Endothelial cell of umbilical vein (primary cell): ENCODE data around the gene HID1. TPM values are rescaled to one million over a fixed set of nuclear protein-coding genes. Genes with fewer than 3 reads are reported as not detected.
"Not testable (repeated sequence)": the region's sequence is repeated elsewhere in the genome, so short reads cannot be mapped to it uniquely, and the experiment has no call there.

Experiments used
- BruUV-seq: library from RNA; stranded (reverse); fragments of 400-500 nt; replicated peaks from 2 replicates; lab custom pipeline; 2021; lab: Mats Ljungman, UMichigan
- CTCF ChIA-PET: fragments of 300-600, 350-600 bp; sonication (Branson Sonifier 250); formaldehyde crosslinking; loops from one replicate; lab custom pipeline; 2021; ENCODE audit warnings: antibody characterized with exemption, inconsistent platforms; lab: Charles Lee
- POLR2A ChIA-PET: fragments of 300-600, 350-600 bp; sonication (Branson Sonifier 250); formaldehyde crosslinking; loops from one replicate; lab custom pipeline; 2021; ENCODE audit warnings: antibody characterized with exemption, inconsistent platforms; lab: Charles Lee
- DNase-seq: peaks from one replicate; pipeline ENCODE4 v3.0.0-alpha.2; 2011; ENCODE audit warnings: low read depth, low spot score
- FAIRE-seq: peaks from 2 replicates; lab custom pipeline; 2011; peaks lifted over from hg19 to GRCh38; lab: Jason Lieb, UNC
- H2AFZ ChIP-seq: 2 replicates; pipeline ENCODE4 v1.6.0; 2012; ENCODE audit warnings: low read depth, low read length, control low read depth, inconsistent platforms
- H3K27ac ChIP-seq: 2 replicates; pipeline ENCODE4 v1.5.1; 2011; ENCODE audit warnings: low read depth, mild to moderate bottlenecking, control low read depth, low read length, moderate library complexity; ENCODE audit not compliant: insufficient read depth
- H3K27me3 ChIP-seq, 2 experiments: 2 replicates each; pipeline versions ENCODE4 v1.6.0 to v1.6.1; 2011; ENCODE audit warnings: low read length in 2 of 2, mixed read lengths in 1 of 2; ENCODE audit not compliant: control insufficient read depth in 2 of 2, insufficient read depth in 2 of 2
- H3K36me3 ChIP-seq, 2 experiments: 2 replicates in 1 of 2; 3 replicates in 1 of 2; pipeline ENCODE4 v1.5.1; 2011; ENCODE audit warnings: low read length in 2 of 2, mild to moderate bottlenecking in 1 of 2, moderate library complexity in 1 of 2; ENCODE audit not compliant: control insufficient read depth in 2 of 2, insufficient read depth in 2 of 2; ENCODE audit errors: extremely low read depth in 1 of 2
- H3K4me1 ChIP-seq: 3 replicates; pipeline ENCODE4 v1.5.1; 2011; ENCODE audit warnings: mild to moderate bottlenecking, low read length; ENCODE audit not compliant: control insufficient read depth, insufficient read depth; ENCODE audit errors: extremely low read depth
- H3K4me2 ChIP-seq: 2 replicates; pipeline ENCODE4 v1.6.1; 2011; ENCODE audit warnings: low read length, control low read depth, mixed read lengths; ENCODE audit not compliant: insufficient read depth
- H3K4me3 ChIP-seq, 3 experiments: fragments of 200-600 bp in 1 of 3; sonication (generic), shearing (Covaris generic) in 1 of 3; replicated peaks in 1 of 3; 2 replicates each; pipeline ENCODE4 v1.5.1; 2011 to 2016; ENCODE audit warnings: control low read depth in 3 of 3, low read length in 3 of 3, mild to moderate bottlenecking in 2 of 3, inconsistent platforms in 1 of 3, low read depth in 1 of 3, moderate library complexity in 1 of 3; ENCODE audit not compliant: insufficient read depth in 1 of 3
- H3K79me2 ChIP-seq: 2 replicates; pipeline ENCODE4 v1.6.0; 2012; ENCODE audit warnings: low read length, inconsistent platforms; ENCODE audit not compliant: control insufficient read depth, insufficient read depth
- H3K9ac ChIP-seq: replicated peaks from 2 replicates; pipeline ENCODE3; 2011; ENCODE audit warnings: low read length, control low read depth; ENCODE audit not compliant: insufficient read depth; ENCODE audit errors: extremely low read depth
- H3K9me1 ChIP-seq: replicated peaks from 3 replicates; pipeline ENCODE4 v1.6.0; 2011; ENCODE audit warnings: mild to moderate bottlenecking, low read length; ENCODE audit not compliant: control insufficient read depth, insufficient read depth; ENCODE audit errors: extremely low read depth
- H3K9me3 ChIP-seq: replicated peaks from 2 replicates; pipeline ENCODE4 v1.5.1; 2012; ENCODE audit warnings: low read length, inconsistent platforms; ENCODE audit not compliant: control insufficient read depth, insufficient read depth
- H4K20me1 ChIP-seq: replicated peaks from 2 replicates; pipeline ENCODE3; 2011; ENCODE audit warnings: mild to moderate bottlenecking, low read length; ENCODE audit not compliant: control insufficient read depth, insufficient read depth; ENCODE audit errors: extremely low read depth
- MYC ChIP-seq: IDR thresholded peaks from one replicate; pipeline ENCODE4 v1.6.1; 2011; ENCODE audit warnings: mild to moderate bottlenecking, low read depth, low read length
- dilution Hi-C: fragments of 300-500 bp; cut with MboI; formaldehyde crosslinking; loops from one replicate; pipeline ENCODE4 v1.15.0; 2019; ENCODE audit warnings: low sequenced_read_pairs; ENCODE audit not compliant: extremely low pct_ligation_motif_present
- intact Hi-C: fragments of 100-400 bp; cut with micrococcal nuclease; formaldehyde crosslinking; loops from one replicate; pipeline ENCODE4 v1.10.0; 2022
- polyA plus RNA-seq, 4 experiments: library from polyadenylated mRNA; depleted of rRNA in 3 of 4; stranded (reverse) in 3 of 4; unstranded in 1 of 4; fragments of >200 nt; gene quantifications; 2 replicates each; pipeline versions ENCODE4 v1.2.1 to v1.2.3, GENCODE V29; 2011 to 2012; ENCODE audit warnings: missing spikeins in 1 of 4
- total RNA-seq: library from RNA; stranded (reverse); gene quantifications from 2 replicates; pipeline ENCODE4 v1.2.3, GENCODE V29; 2021
- TF ChIP-seq, protein P1 (sequence below): IDR thresholded peaks from 2 replicates; pipeline ENCODE4 v1.6.1; 2011; ENCODE audit not compliant: insufficient read depth, insufficient read length
- TF ChIP-seq, protein P2 (sequence below), 2 donors: IDR thresholded peaks; 1 replicate in 1 of 2; 2 replicates in 1 of 2; pipeline ENCODE4 v1.5.1; 2011; ENCODE audit warnings: low read length in 2 of 2, mild to moderate bottlenecking in 2 of 2, moderate library complexity in 2 of 2, control low read depth in 1 of 2, inconsistent platforms in 1 of 2, low read depth in 1 of 2; ENCODE audit not compliant: insufficient read depth in 1 of 2; ENCODE audit errors: extremely low read depth in 1 of 2

HID1 gene
- total and polyA plus RNA-seq, 2 donors (not counting 3 experiments of a cell fraction or from before 2014, with no cell fraction given): 41.4 to 53.3 TPM

DNA sequence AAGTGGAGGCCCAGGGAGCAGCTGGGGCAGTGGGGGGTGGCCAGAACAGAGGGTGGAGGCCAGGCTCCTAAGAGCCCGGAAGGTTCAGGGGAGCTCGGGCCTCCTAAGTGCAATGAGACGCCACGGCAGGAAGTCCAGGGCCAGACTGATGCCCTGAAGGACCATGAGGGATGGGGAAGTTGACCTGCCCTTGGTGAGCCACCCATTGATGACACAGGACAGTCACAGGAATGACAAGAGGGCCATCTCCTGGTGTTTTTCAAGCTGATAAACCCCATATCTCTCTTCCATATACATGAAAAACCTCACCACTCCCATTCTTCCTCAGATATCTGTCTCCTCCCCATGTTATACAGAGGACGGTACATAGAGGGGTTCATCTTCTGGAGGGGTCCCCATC, 34.1 kb upstream of the HID1 start:
- intact Hi-C loops (no loop called here), dilution Hi-C loops (no loop called here)
- no peak for DNase-seq
- H3K4me2 ChIP-seq: no peak overlapping the region
- no peaks in the 10 kb centered on the region for H3K79me2 ChIP-seq
- no peak overlapping the region for H3K9ac ChIP-seq
- FAIRE-seq: no peak
- POLR2A ChIA-PET: no interaction called here
- BruUV-seq: no TSS peak
- H3K27ac ChIP-seq: no peak overlapping the region
- H3K9me3 ChIP-seq: no peaks in the 10 kb centered on the region
- H3K9me1 ChIP-seq: no peaks in the 10 kb centered on the region
- H2AFZ ChIP-seq: no peak overlapping the region
- no peak overlapping the region for H3K4me3 ChIP-seq
- H4K20me1 ChIP-seq: no peaks in the 10 kb centered on the region
- H3K36me3 ChIP-seq: peaks cover 0 to 31% of the 10 kb centered on the region in 2 experiments
- TF ChIP-seq MYC: no peak
- TF ChIP-seq, protein P1, sequence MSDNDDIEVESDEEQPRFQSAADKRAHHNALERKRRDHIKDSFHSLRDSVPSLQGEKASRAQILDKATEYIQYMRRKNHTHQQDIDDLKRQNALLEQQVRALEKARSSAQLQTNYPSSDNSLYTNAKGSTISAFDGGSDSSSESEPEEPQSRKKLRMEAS: no peak
- TF ChIP-seq, protein P2, sequence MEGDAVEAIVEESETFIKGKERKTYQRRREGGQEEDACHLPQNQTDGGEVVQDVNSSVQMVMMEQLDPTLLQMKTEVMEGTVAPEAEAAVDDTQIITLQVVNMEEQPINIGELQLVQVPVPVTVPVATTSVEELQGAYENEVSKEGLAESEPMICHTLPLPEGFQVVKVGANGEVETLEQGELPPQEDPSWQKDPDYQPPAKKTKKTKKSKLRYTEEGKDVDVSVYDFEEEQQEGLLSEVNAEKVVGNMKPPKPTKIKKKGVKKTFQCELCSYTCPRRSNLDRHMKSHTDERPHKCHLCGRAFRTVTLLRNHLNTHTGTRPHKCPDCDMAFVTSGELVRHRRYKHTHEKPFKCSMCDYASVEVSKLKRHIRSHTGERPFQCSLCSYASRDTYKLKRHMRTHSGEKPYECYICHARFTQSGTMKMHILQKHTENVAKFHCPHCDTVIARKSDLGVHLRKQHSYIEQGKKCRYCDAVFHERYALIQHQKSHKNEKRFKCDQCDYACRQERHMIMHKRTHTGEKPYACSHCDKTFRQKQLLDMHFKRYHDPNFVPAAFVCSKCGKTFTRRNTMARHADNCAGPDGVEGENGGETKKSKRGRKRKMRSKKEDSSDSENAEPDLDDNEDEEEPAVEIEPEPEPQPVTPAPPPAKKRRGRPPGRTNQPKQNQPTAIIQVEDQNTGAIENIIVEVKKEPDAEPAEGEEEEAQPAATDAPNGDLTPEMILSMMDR (IDR thresholded peaks at IDR 0.05; ENCODE audit: extremely low read depth in 1 of 2, insufficient read depth in 1 of 2, low read depth in 1 of 2, low read length in 2 of 2): no peak
- peaks cover 2% of the 10 kb centered on the region for H3K4me1 ChIP-seq
- CTCF ChIA-PET: interaction anchor here (0.8 to 2.0 kb wide), 3 partner anchors 11 to 49 kb away, joined by 3 to 10 read pairs (median 4); no protein-coding TSS in a partner anchor
- no peaks in the 10 kb centered on the region for H3K27me3 ChIP-seq

DNA sequence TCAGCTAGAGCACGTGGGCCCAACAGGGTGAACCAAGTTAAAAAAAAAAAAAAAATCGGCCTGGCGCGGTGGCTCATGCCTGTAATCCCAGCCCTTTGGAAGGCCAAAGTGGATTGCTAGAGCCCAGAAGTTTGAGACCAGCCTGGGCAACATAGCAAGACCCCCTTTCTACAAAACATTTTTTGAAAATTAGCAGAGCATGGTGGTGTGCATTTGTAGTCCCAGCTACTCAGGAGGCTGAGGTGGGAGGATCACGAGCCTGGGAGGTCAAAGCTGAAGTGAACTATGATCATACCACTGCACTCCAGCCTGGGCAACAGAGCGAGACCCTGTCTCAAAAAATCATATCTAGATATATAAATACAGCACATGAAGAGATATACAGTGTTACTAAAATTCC, 33.5 kb upstream of the HID1 start:
- H3K36me3 ChIP-seq: peaks cover 0 to 37% of the 10 kb centered on the region in 2 experiments
- H3K4me3 ChIP-seq, H3K27me3 ChIP-seq, dilution Hi-C loops, H3K27ac ChIP-seq, H3K9me1 ChIP-seq, H2AFZ ChIP-seq, FAIRE-seq, POLR2A ChIA-PET, DNase-seq, H3K9me3 ChIP-seq, H3K4me2 ChIP-seq, H3K9ac ChIP-seq, intact Hi-C loops, BruUV-seq, H3K4me1 ChIP-seq, H3K79me2 ChIP-seq, H4K20me1 ChIP-seq: not testable (repeated sequence)
- CTCF ChIA-PET: interaction anchor here (1.0 to 2.0 kb wide), 2 partner anchors 44 to 45 kb away, joined by 3 to 10 read pairs; no protein-coding TSS in a partner anchor
